ENCODE measurements around the gene ZNF782.

DNA sequence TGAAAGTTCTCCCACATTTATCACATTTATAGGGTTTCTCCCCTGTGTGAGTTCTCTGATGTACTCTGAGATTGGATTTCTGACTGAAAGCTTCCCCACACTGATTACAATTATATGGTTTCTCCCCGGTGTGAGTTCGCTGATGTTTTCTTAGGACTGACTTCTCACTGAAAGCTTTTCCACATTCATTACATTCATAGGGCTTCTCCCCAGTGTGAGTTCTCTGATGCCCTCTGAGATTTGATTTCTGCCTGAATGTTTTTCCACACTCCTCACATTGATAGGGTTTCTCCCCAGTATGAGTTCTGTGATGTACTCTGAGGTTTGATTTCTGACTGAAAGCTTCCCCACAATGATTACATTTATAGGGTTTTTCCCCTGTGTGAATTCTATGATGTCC lies 36.3 kb downstream of the ZNF782 start:
- TF ChIP-seq EZH2 (IDR thresholded peaks at IDR 0.05; ENCODE audit: insufficient read depth, poor library complexity, severe bottlenecking) (no peak), EZH2phosphoT487 (IDR thresholded peaks at IDR 0.05; ENCODE audit: insufficient read depth, low read depth) (no peak)
